NCI-H748 (cell line): ENCODE results near the gene CELA3A.

Experiments
- DNase-seq: peaks from one replicate; lab custom pipeline; 2025; ENCODE audit not compliant: unreplicated experiment; lab: John Stamatoyannopoulos, UW

The CELA3A gene

GRCh38 chr1:22045604-22046228 lies 44.3 kb downstream of the CELA3A start:
- no peak for DNase-seq

GRCh38 chr1:22048351-22049192 lies 47.1 kb downstream of the CELA3A start:
- DNase-seq: no peak

GRCh38 chr1:22050330-22050729 lies 48.9 kb downstream of the CELA3A start:
- no peak for DNase-seq

GRCh38 chr1:22051607-22052114 lies 50.2 kb downstream of the CELA3A start:
- DNase-seq: no peak

GRCh38 chr1:22052115-22053016 lies 50.9 kb downstream of the CELA3A start, which contains the start of gene CDC42:
Gene CDC42, plus strand, starts transcription at chr1:22052709. Its CDS starts 25,770 bp downstream, at chr1:22078479.
- peak; percentile 93 for DNase-seq

- DNase-seq: peak; percentile 69
Measured at GRCh38 chr1:22053017-22053860, 51.8 kb downstream of the CELA3A start.

GRCh38 chr1:22053861-22054770 lies 52.7 kb downstream of the CELA3A start:
- peak; percentile 48 for DNase-seq

GRCh38 chr1:22055463-22055862 lies 54.0 kb downstream of the CELA3A start:
- DNase-seq: no peak

DNA sequence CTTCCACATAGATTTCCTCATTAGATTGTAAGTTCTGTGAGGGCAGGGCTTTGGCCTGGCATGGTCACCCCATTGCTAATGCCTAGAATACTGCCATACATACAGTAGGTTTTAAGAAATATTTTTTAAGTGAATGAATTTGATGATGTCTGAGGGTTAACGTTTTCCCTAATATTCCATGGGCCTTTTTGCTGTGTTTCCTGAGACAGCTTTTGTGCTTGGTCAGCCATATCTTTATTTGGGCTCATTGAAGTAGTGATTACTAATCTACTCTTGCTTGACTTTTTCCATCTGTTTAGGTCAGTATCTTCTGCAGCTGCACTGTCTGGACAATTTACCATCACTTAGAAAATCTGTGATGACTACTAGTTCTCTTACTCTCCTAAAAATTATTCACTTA lies 54.6 kb downstream of the CELA3A start:
- no peak for DNase-seq

GRCh38 chr1:22056936-22057335 lies 55.5 kb downstream of the CELA3A start:
- no peak for DNase-seq

DNA sequence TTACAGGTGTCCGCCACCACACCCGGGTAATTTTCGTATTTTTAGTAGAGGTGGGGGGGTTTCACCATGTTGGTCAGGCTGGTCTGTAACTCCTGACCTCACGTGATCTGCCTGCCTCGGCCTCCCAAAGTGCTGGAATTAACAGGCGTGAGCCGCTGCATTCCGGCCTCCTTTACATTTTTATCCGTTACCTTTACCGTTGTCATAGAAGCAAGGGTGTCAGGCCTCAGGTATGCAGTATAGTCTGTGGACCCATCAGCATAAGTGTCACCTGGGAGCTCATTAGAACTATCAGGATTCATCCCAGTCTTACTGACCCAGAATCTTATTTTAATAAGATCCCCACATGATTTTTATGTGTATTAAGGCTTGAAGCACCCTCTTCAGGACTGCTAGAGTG lies 56.4 kb downstream of the CELA3A start:
- no peak for DNase-seq
